Stomach smooth muscle (tissue), 2 donors: ENCODE data around the gene PRPH2.
"Not testable (repeated sequence)": the region's sequence is repeated elsewhere in the genome, so short reads cannot be mapped to it uniquely, and the experiment has no call there.

Source experiments
- H3K27ac ChIP-seq: one replicate; pipeline ENCODE4 v1.7.0; 2013; ENCODE audit warnings: mild to moderate bottlenecking, low read length, inconsistent platforms
- H3K27me3 ChIP-seq, 2 donors: one replicate each; pipeline ENCODE4 v1.7.0; 2013; ENCODE audit warnings: low read length in 2 of 2; ENCODE audit not compliant: insufficient read depth in 2 of 2, control insufficient read depth in 1 of 2
- H3K36me3 ChIP-seq, 2 donors: one replicate each; pipeline ENCODE4 v1.7.0; 2013; ENCODE audit warnings: low read length in 2 of 2; ENCODE audit not compliant: control insufficient read depth in 2 of 2, insufficient read depth in 2 of 2
- H3K4me1 ChIP-seq: one replicate; pipeline ENCODE4 v1.7.0; 2013; ENCODE audit warnings: low read length; ENCODE audit not compliant: control insufficient read depth, insufficient read depth
- H3K4me3 ChIP-seq, 2 donors: one replicate each; pipeline ENCODE4 v1.7.0; 2013; ENCODE audit warnings: low read length in 2 of 2
- H3K9ac ChIP-seq, 2 donors: one replicate each; pipeline ENCODE4 v1.7.0; 2013; ENCODE audit warnings: low read length in 2 of 2, mild to moderate bottlenecking in 1 of 2
- H3K9me3 ChIP-seq, 2 donors: one replicate each; pipeline ENCODE4 v1.7.0; 2013; ENCODE audit warnings: low read length in 2 of 2; ENCODE audit not compliant: control insufficient read depth in 2 of 2
- donor health status: healthy.
- donor health status: Pancreatic carcinoma.

The PRPH2 gene

DNA sequence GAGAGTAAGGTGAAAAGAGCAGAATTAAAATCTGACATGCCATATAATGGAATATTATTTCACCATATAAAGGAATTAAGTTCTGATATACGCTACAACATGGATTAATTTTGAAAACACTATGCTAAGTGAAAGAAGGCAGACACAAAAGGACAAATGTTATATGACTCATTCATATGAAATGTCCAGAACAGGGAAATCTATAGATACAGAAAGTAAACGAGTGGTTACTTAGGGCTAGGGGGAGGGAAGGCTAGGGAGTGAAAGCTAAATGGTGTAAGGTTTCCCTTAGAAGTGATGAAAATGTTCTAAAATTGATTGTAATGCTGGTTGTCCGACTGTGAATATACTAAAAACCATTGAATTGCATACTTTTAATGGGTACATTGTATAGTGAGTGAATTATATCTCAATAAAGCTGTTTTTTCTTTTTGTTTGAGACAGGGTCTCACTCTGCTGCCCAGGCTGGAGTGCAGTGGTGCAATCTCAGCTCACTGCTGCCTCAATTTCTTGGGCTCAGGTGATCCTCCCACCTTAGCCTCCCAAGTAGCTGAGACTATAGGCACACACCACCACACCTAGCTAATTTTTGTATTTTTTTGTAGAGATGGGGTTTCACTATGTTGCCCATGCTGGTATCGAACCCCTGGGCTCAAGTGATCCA lies 8.2 kb downstream of the PRPH2 start:
- Histone ChIP-seq H3K9me3 (peaks cover 0 to 8% of the 10 kb centered on the region in 2 donors), H3K9ac (no peak overlapping the region), H3K36me3 (no peaks in the 10 kb centered on the region), H3K4me1 (no peaks in the 10 kb centered on the region), H3K27ac (no peak overlapping the region), H3K27me3 (no peaks in the 10 kb centered on the region), H3K4me3 (no peak overlapping the region)

DNA sequence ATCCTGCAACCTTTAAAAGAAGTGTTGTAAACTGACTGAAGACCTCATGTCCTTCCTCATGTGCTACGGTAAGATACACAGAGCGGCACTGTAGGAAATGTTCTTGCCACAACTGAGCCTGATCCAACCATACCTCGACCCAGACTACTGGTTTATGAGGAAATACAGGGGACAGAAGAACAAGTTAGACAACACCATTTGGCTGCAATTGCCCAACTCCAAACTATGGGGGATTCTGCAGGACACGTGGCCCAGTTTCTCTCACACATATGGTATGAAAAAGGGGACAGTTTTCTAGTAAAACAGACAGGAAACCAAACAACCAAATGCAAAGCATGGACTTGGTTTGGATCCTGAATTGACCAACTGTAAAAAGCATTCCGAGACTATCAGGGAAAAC lies 10.5 kb downstream of the PRPH2 start:
- Histone ChIP-seq H3K27me3 (no peaks in the 10 kb centered on the region), H3K4me3 (no peak overlapping the region), H3K4me1 (no peaks in the 10 kb centered on the region), H3K27ac (no peak overlapping the region), H3K36me3 (no peaks in the 10 kb centered on the region), H3K9ac (no peak overlapping the region), H3K9me3 (peaks cover 0 to 8% of the 10 kb centered on the region in 2 donors)

DNA sequence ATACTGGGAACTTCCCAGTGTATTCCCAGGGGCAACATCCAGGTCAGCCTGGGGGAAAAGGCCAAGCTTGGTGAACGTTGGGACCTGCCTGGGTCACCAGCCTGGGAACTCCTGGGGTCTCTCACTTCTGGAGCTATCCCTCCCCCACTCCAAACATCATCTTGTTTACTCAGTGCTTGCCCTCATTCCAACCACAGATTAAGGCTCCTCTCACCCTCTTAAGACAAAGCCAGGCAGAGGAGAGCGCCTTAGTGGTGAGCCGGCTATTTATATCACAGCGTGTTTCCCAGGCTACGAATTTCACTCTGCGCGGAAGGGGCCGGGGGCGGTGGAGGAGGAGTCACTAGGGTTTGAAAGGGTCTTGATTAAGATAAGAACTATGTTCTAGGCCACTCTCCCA lies 12.1 kb downstream of the PRPH2 start:
- H3K9ac ChIP-seq = no peak overlapping the region
- H3K4me1 ChIP-seq = no peaks in the 10 kb centered on the region
- peaks cover 0 to 8% of the 10 kb centered on the region in 2 donors for H3K9me3 ChIP-seq
- no peak overlapping the region for H3K4me3 ChIP-seq
- H3K27me3 ChIP-seq = no peaks in the 10 kb centered on the region
- H3K36me3 ChIP-seq = no peaks in the 10 kb centered on the region
- no peak overlapping the region for H3K27ac ChIP-seq

DNA sequence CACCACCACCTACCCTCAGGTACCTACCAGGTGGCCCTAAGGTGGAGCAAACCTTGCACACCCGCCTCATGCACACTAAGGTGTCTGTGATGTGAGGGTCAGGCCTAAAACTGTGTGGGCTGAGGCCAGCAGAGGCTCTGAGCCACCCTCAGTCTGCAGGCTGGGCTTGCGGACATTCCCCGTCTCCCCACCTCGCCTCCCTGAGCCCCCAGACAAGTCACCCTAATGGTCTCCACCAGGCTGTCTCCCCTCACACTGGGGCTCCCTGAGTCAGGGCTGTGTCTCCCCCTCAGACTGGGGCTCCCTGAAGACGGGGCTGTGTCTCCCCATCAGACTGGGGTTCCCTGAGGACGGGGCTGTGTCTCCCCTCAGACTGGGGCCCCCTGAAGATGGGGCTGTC lies 12.5 kb downstream of the PRPH2 start:
- H3K9ac ChIP-seq = no peak overlapping the region

DNA sequence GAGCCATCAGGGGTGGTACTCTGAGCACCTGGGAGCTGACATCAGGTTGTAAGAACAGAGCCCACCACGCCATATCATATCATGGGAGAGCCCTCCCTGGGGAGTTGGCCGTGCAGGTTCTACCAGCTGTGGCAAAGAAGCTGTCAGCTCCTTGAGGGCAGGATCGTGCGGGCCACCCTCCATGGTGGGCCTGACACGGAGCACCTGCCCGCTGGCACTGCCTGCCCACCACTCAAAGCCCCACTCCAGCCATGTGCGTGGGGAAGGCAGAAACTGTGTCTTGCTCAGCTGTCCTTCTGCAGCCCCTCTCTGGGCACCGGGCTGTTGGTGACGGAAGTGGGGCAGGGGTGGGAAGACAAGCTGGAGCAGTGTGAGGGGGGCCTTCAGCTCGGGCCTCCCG lies 14.3 kb downstream of the PRPH2 start:
- Histone ChIP-seq H3K4me1 (peaks cover 4% of the 10 kb centered on the region), H3K9ac (no peak overlapping the region), H3K27me3 (no peaks in the 10 kb centered on the region), H3K36me3 (no peaks in the 10 kb centered on the region), H3K4me3 (no peak overlapping the region), H3K27ac (no peak overlapping the region), H3K9me3 (peaks cover 0 to 8% of the 10 kb centered on the region in 2 donors)

More for the DNA sequence above, 12.5 kb downstream of the PRPH2 start:
- H3K9me3 ChIP-seq = peaks cover 0 to 8% of the 10 kb centered on the region in 2 donors
- no peak overlapping the region for H3K4me3 ChIP-seq
- no peak overlapping the region for H3K27ac ChIP-seq
- H3K27me3 ChIP-seq = no peaks in the 10 kb centered on the region
- H3K4me1 ChIP-seq = no peaks in the 10 kb centered on the region
- no peaks in the 10 kb centered on the region for H3K36me3 ChIP-seq

DNA sequence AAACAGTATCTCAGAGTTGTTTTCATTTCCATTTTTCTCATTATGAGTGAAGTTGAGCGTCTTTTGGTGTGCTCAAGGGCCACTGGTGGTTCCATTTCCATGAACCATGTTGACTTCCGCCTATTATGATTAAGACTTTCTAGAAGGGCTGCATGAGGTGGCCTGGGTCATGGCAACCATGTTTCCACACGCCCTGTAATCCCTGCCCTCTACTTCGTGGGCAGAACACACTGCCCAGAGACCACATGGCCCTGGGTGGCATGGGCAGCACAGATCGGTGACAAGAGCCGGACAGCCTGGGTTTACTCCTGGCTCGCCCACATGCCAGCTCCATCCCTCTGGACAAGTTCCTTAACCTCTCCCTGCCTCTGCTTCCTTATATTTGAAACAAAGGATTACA lies 14.8 kb downstream of the PRPH2 start:
- H3K27ac ChIP-seq = no peak overlapping the region
- no peak overlapping the region for H3K9ac ChIP-seq
- H3K27me3 ChIP-seq = no peaks in the 10 kb centered on the region
- H3K36me3 ChIP-seq = no peaks in the 10 kb centered on the region
- H3K4me1 ChIP-seq = peaks cover 4% of the 10 kb centered on the region
- no peak overlapping the region for H3K4me3 ChIP-seq
- peaks cover 0 to 8% of the 10 kb centered on the region in 2 donors for H3K9me3 ChIP-seq

DNA sequence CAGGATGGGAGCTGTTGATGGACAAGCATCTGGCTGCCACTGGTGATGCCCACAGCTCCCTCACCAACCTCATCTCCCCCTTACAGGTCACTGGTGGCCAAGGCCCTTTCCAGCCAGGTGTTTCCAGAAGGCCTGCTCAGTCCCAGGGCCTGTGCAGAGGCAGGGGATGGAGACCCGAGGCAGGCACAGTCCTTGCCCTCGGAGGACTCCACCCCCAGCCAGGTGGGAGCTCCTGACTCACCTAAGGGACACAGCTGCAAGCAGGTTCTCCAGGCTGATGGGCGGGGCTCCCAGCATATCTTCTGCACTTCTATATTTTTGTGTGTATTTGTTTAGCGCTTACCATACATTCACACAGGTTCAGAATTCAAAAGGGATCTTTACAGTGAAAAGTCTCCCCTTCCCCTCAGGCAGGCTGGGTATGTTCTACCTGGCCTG lies 17.4 kb downstream of the PRPH2 start:
- Histone ChIP-seq H3K9me3 (no peaks in the 10 kb centered on the region), H3K4me3 (peak overlapping the region; percentile 74 to 93), H3K4me1 (peaks cover 4% of the 10 kb centered on the region), H3K36me3 (no peaks in the 10 kb centered on the region), H3K9ac (no peak overlapping the region), H3K27ac (no peak overlapping the region), H3K27me3 (no peaks in the 10 kb centered on the region)

DNA sequence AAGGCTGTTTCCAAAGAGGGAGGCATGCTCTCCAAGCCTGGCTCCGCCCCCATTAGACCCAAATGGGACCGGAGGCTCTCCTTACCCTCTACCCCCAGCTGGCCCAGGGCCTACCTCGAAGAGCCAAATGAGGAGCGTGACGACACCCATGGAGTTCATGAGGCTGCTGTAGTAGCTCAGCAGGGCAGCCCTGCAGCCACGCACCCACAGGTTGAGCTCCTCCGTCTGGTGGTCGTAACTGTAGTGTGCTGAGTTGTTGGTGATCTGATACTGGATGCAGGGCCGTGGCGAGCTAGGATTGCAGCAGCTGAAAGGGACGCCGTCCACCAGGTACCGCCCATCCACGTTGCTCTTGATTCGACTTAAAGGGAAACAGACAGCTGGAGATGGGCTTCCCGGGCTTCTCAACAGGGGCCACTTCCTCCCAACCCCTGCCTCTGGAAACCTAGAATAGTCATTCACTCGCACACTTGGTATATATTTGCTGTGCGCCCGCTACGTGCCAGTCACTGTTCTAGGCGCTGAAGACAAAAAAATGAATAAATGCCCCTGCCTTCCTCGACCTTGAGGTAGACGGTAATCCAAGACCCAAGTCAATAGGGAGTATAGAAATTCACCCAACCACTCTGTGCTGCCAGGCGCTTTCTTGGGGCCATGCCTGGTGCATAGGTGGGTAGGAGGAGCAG lies 18.0 kb downstream of the PRPH2 start:
- Histone ChIP-seq H3K27me3 (no peaks in the 10 kb centered on the region), H3K4me3 (peak overlapping the region; percentile 74 to 93), H3K9ac (peak overlapping the region; percentile 62 to 66), H3K4me1 (peaks cover 4% of the 10 kb centered on the region), H3K36me3 (no peaks in the 10 kb centered on the region), H3K9me3 (no peaks in the 10 kb centered on the region), H3K27ac (peak overlapping the region; percentile 18)

DNA sequence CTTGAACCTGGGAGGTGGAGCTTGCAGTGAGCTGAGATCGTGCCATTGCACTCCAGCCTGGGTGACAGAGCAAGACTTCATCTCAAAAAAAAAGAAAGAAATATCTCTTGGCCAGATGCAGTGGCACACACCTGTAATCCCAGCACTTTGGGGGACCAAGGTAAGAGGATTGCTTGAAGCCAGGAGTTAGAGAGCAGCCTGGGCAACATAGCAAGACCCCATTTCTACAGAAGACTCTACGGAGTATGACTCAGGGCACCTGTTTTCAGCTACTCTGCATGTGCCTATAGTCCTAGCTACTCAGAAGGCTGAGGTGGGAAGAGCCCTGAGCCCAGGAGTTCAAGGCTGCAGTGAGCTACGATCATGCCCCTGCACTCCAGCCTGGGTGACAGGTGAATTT lies 19.6 kb downstream of the PRPH2 start:
- H3K27me3 ChIP-seq, H3K9me3 ChIP-seq, H3K4me3 ChIP-seq, H3K4me1 ChIP-seq, H3K9ac ChIP-seq, H3K27ac ChIP-seq, H3K36me3 ChIP-seq: not testable (repeated sequence)

DNA sequence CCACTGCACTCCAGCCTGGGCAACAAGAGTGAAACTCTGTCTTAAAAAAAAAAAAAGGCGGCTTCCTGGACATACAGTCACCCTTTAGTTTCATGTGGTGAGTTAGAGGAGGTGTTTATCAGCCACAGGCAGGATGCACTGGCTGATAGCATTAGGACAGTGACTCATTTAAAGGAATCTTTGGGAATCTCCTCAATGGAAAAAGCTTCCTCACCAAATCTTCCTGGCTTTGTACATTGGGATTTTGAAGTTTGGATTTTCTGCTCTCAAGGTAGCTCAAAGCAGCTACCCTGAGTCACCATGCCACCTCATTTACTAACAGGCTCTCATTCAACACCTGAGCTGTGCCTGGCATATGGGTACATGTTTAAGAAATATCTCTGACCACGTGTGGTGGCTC lies 20.2 kb downstream of the PRPH2 start:
- Histone ChIP-seq H3K9me3 (no peaks in the 10 kb centered on the region), H3K36me3 (peaks cover 0 to 1% of the 10 kb centered on the region in 2 donors), H3K27me3 (no peaks in the 10 kb centered on the region), H3K9ac (no peak overlapping the region), H3K4me1 (peaks cover 4% of the 10 kb centered on the region), H3K4me3 (no peak overlapping the region), H3K27ac (no peak overlapping the region)

DNA sequence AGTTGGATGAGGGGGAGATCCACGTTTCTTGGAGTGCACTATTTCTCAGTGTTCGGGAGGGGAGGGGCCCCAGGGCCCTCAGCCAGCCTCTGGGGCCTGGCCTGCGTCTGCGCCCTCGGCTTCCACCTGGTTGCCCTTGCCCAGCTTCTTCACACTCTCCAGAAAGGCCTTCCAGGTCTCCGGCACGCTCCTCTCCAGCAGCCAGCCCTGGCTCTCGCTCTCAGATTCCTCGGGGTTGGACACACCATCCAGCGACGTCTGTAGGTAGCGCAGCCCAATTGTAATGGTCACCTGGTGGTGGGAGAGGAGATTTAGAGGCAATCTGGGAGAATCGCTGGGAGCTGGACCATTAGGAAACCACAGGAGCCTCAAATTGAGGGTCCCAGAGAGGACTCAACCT lies 24.2 kb downstream of the PRPH2 start:
- Histone ChIP-seq H3K4me3 (no peak overlapping the region), H3K36me3 (peaks cover 2 to 12% of the 10 kb centered on the region in 2 donors), H3K4me1 (peaks cover 2% of the 10 kb centered on the region), H3K27ac (no peak overlapping the region), H3K9me3 (no peaks in the 10 kb centered on the region), H3K9ac (no peak overlapping the region), H3K27me3 (no peaks in the 10 kb centered on the region)
